Measurements from ENCODE around the gene DRICH1.

Gene DRICH1

GRCh38 chr22:23569716-23570115 is 62.4 kb downstream of the DRICH1 start:
- no peak for DNase-seq (ENCODE audit: low read depth)
- TF ChIP-seq, protein P1, sequence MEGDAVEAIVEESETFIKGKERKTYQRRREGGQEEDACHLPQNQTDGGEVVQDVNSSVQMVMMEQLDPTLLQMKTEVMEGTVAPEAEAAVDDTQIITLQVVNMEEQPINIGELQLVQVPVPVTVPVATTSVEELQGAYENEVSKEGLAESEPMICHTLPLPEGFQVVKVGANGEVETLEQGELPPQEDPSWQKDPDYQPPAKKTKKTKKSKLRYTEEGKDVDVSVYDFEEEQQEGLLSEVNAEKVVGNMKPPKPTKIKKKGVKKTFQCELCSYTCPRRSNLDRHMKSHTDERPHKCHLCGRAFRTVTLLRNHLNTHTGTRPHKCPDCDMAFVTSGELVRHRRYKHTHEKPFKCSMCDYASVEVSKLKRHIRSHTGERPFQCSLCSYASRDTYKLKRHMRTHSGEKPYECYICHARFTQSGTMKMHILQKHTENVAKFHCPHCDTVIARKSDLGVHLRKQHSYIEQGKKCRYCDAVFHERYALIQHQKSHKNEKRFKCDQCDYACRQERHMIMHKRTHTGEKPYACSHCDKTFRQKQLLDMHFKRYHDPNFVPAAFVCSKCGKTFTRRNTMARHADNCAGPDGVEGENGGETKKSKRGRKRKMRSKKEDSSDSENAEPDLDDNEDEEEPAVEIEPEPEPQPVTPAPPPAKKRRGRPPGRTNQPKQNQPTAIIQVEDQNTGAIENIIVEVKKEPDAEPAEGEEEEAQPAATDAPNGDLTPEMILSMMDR (conservative IDR thresholded peaks at IDR 0.05; ENCODE audit: control insufficient read depth, insufficient read depth, low read depth, low read length): no peak
- no peak overlapping the region for H3K4me3 ChIP-seq (ENCODE audit: control insufficient read depth, low read depth, low read length)

DNA sequence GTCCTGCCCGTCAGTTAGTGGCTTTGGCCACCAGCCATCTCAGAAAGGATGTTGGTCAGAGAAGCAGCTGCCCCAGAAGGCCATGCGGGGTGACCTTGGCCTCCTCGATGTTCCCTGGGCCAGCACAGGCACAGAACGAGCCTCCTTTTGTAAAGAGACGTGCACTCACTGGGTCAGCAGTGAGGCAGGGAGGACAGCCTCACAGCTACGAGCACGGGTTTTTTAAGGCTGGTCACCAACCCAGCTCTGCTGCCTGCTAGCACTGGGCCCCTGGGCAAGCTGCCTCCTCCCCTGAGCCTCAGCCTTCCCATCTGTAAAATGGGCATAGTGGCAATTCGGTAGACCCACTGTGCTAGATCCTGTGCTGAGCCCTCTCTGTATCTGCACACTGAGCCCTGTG is 62.8 kb downstream of the DRICH1 start:
- TF ChIP-seq, protein P1 (conservative IDR thresholded peaks at IDR 0.05; ENCODE audit: control insufficient read depth, insufficient read depth, low read depth, low read length): no peak
- H3K4me3 ChIP-seq (ENCODE audit: control insufficient read depth, low read depth, low read length): no peak overlapping the region
- DNase-seq (ENCODE audit: low read depth): no peak

DNA sequence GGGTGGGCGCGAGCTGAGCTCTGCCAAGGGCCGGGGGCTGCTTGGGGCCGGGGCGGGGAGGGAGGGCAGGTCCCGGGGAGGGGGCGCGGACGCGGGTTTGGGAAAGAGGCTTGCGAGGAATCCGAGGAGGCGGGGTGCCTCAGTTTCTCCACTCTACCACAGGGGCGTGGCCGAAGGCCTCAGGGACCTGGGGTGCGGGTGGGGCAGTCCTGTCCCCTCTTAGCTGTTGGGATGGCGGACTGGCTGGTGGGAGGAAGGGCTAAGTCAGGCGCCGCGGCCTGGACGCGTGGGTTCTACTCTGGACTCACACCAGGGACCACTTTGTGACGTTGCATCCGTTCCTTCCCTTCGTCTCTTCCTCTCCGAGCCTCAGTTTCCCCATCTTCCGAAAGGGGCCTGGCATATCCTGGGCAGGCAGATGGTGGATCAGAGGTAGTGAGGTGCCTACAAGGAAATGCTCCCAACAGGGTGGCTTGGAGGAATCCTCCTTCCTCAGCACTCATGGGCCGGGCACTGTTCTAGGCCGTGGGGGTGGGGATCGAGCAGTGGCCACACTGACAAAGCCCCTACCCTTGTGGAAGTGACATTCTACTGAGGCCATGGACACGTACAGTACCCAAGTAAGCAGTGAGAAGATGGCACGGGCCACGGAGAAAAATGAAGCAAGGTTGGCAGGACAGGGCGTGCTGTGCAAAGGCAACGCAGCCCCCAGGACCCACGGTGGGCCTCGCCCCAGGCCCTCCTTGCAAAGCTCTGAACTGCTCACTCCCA is 65.2 kb downstream of the DRICH1 start:
- H3K4me3 ChIP-seq (ENCODE audit: control insufficient read depth, low read depth, low read length): no peak overlapping the region
- DNase-seq (ENCODE audit: low read depth): no peak
- TF ChIP-seq, protein P1 (conservative IDR thresholded peaks at IDR 0.05; ENCODE audit: control insufficient read depth, insufficient read depth, low read depth, low read length): no peak

GRCh38 chr22:23565915-23566704 is 66.0 kb downstream of the DRICH1 start:
- H3K4me3 ChIP-seq (ENCODE audit: control insufficient read depth, low read depth, low read length): no peak overlapping the region
- no peak for DNase-seq (ENCODE audit: low read depth)
- TF ChIP-seq, protein P1 (conservative IDR thresholded peaks at IDR 0.05; ENCODE audit: control insufficient read depth, insufficient read depth, low read depth, low read length): no peak

DNA sequence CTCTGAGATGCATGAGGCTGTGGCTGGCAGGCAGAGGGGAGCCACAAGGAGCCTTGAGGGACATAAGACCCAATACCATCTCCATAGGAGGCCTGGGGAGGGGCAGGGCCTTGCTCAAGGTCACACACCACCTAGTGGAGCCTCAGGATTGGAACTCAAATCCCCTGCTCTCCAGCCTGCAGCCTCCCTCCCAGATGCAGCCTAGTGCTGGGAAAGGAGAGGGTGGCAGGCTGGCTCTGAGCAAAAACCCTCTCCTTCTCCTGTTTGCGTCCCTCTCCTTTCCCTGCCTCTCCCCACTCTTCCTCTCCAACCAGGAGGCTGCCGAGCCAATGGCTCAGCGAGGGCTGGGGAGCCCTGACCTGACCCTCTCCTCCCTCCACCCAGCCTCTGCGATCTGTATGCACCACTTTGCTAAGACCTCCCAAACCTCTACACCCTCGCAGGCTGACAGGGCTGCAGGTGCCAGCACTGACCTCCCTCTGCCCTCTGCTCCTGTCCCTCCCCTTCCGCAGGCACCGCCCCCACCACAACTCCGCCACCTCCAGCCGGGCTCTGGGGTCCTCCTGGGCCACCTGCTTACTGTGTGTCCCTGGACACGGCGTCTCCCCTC is 66.7 kb downstream of the DRICH1 start:
- H3K4me3 ChIP-seq (ENCODE audit: control insufficient read depth, low read depth, low read length): no peak overlapping the region
- TF ChIP-seq, protein P1 (conservative IDR thresholded peaks at IDR 0.05; ENCODE audit: control insufficient read depth, insufficient read depth, low read depth, low read length): no peak
- DNase-seq (ENCODE audit: low read depth): peak; percentile 5

DNA sequence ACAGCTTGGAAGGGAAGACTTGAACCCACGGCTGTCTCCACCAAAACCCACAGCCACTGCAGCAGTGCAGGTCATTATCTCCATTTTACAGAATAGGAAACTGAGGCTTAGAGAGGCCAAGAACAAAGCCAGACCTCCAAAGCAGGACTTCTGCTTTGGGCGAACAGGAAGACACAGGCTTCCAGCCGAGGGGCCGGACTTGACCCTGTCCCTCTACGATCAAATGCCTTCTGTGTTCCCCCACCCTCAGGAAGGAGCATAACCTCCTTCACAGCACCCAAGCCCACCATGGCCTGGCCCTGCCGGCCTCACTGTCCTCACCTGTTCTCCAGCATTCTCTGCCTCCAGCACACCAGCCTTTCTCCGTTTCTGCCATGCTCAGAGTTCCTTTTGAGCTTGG is 67.8 kb downstream of the DRICH1 start:
- no peak overlapping the region for H3K4me3 ChIP-seq (ENCODE audit: control insufficient read depth, low read depth, low read length)
- DNase-seq (ENCODE audit: low read depth): no peak
- TF ChIP-seq, protein P1 (conservative IDR thresholded peaks at IDR 0.05; ENCODE audit: control insufficient read depth, insufficient read depth, low read depth, low read length): no peak
